Measurements from ENCODE around the gene MARK3. TPM values are rescaled to one million over a fixed set of nuclear protein-coding genes. Genes with fewer than 3 reads are reported as not detected.
A peak's percentile ranks its signal among the peaks of the same experiment; 100 is the strongest.

MARK3 gene
- total RNA-seq, 4 donors from 2014 or later, result 61.3 to 98.0 (median 78.8) TPM

GRCh38 chr14:103388664-103389063 is 3.4 kb downstream of the MARK3 start:
- Histone ChIP-seq H3K27ac (no peak overlapping the region), H3K4me1 (peaks cover 29 to 65% (median 47%) of the 10 kb centered on the region in 4 donors), H3K4me3 (no peak overlapping the region), H3K9me3 (no peaks in the 10 kb centered on the region), H3K36me3 (no peaks in the 10 kb centered on the region), H3K27me3 (no peaks in the 10 kb centered on the region)
- in situ Hi-C loops (cut with MboI; ENCODE audit: low pct_ligation_motif_present in 1 of 4, low pct_unique_long_range_greater_than_20kb in 1 of 4, low sequenced_read_pairs in 3 of 4), result loop anchor here in 1 of 4 donors (10.0 kb wide), 1 partner anchor 54 kb away; the partner anchor contains the start of gene EIF5
- WGBS, 2 donors (ENCODE audit: low coverage in 1 of 2), result 97% methylated on average over 1 of the region's 1 CpG; no CpG with 5 or more reads in 1 of the 2 donors
- TF ChIP-seq POLR2AphosphoS5 (IDR thresholded peaks at IDR 0.05), result no peak
- TF ChIP-seq EP300 (IDR thresholded peaks at IDR 0.05; ENCODE audit: low read depth), result no peak
- TF ChIP-seq CTCF (IDR thresholded peaks at IDR 0.05), result no peak
- TF ChIP-seq POLR2A (IDR thresholded peaks at IDR 0.05), result no peak
- no peak for DNase-seq
- intact Hi-C loops (cut with DNase I; ENCODE audit: low total_unique reads), result no loop called here

- intact Hi-C loops (cut with DNase I; ENCODE audit: low total_unique reads), result no loop called here
- TF ChIP-seq CTCF (IDR thresholded peaks at IDR 0.05) (no peak), POLR2A (IDR thresholded peaks at IDR 0.05) (no peak), EP300 (IDR thresholded peaks at IDR 0.05; ENCODE audit: low read depth) (no peak), POLR2AphosphoS5 (IDR thresholded peaks at IDR 0.05) (no peak)
- WGBS, 2 donors (ENCODE audit: low coverage in 1 of 2), result 82 to 100% methylated on average over 1 to 4 of the region's 4 CpGs
- Histone ChIP-seq H3K9me3 (no peaks in the 10 kb centered on the region), H3K36me3 (no peaks in the 10 kb centered on the region), H3K4me1 (peaks cover 30 to 78% (median 58%) of the 10 kb centered on the region in 4 donors), H3K27ac (no peak overlapping the region), H3K4me3 (no peak overlapping the region), H3K27me3 (no peaks in the 10 kb centered on the region)
- DNase-seq, result no peak
- in situ Hi-C loops (cut with MboI; ENCODE audit: low pct_ligation_motif_present in 1 of 4, low pct_unique_long_range_greater_than_20kb in 1 of 4, low sequenced_read_pairs in 3 of 4), result no loop called here
Observed at GRCh38 chr14:103390605-103391004, 5.4 kb downstream of the MARK3 start.

- TF ChIP-seq EP300 (IDR thresholded peaks at IDR 0.05; ENCODE audit: low read depth) (no peak), POLR2A (IDR thresholded peaks at IDR 0.05) (no peak), POLR2AphosphoS5 (IDR thresholded peaks at IDR 0.05) (no peak), CTCF (IDR thresholded peaks at IDR 0.05) (peak; percentile 58 to 80 (median 62))
- intact Hi-C loops (cut with DNase I; ENCODE audit: low total_unique reads) (no loop called here), in situ Hi-C loops (cut with MboI; ENCODE audit: low pct_ligation_motif_present in 1 of 4, low pct_unique_long_range_greater_than_20kb in 1 of 4, low sequenced_read_pairs in 3 of 4) (no loop called here)
- Histone ChIP-seq H3K9me3 (no peaks in the 10 kb centered on the region), H3K4me3 (no peak overlapping the region), H3K27me3 (no peaks in the 10 kb centered on the region), H3K27ac (no peak overlapping the region), H3K4me1 (peaks cover 30 to 82% (median 61%) of the 10 kb centered on the region in 4 donors), H3K36me3 (no peaks in the 10 kb centered on the region)
- DNase-seq, result peak; percentile 22
- WGBS, 2 donors (ENCODE audit: low coverage in 1 of 2), result 7 to 9% methylated on average over 4 of the region's 4 CpGs
Observed at GRCh38 chr14:103391048-103391447, 5.8 kb downstream of the MARK3 start.

- Histone ChIP-seq H3K36me3 (no peaks in the 10 kb centered on the region), H3K27ac (no peak overlapping the region), H3K4me3 (no peak overlapping the region), H3K27me3 (no peaks in the 10 kb centered on the region), H3K9me3 (no peaks in the 10 kb centered on the region), H3K4me1 (peaks cover 26 to 83% (median 60%) of the 10 kb centered on the region in 4 donors)
- DNase-seq, result no peak
- intact Hi-C loops (cut with DNase I; ENCODE audit: low total_unique reads) (no loop called here), in situ Hi-C loops (cut with MboI; ENCODE audit: low pct_ligation_motif_present in 1 of 4, low pct_unique_long_range_greater_than_20kb in 1 of 4, low sequenced_read_pairs in 3 of 4) (no loop called here)
- TF ChIP-seq POLR2A (IDR thresholded peaks at IDR 0.05), result no peak
- no peak for TF ChIP-seq POLR2AphosphoS5 (IDR thresholded peaks at IDR 0.05)
- TF ChIP-seq EP300 (IDR thresholded peaks at IDR 0.05; ENCODE audit: low read depth), result no peak
- no peak for TF ChIP-seq CTCF (IDR thresholded peaks at IDR 0.05)
- 56 to 65% methylated on average over 2 to 5 of the region's 5 CpGs for WGBS, 2 donors (ENCODE audit: low coverage in 1 of 2)
Observed at GRCh38 chr14:103392106-103392505, 6.9 kb downstream of the MARK3 start.
